ENCODE measurements around the gene AFM.

- no peak for TF ChIP-seq CTCF (IDR thresholded peaks at IDR 0.05)
- TF ChIP-seq POLR2A (IDR thresholded peaks at IDR 0.05) = no peak
These were observed 39.3 kb downstream of the AFM start for GRCh38 chr4:73520821-73521220.

Data from heart left ventricle (tissue), 13 donors.